Type B pancreatic cell (in vitro differentiated cells): ENCODE data around the gene RAF1. TPM values are rescaled to one million over a fixed set of nuclear protein-coding genes. Genes with fewer than 3 reads are reported as not detected.
"Not testable (repeated sequence)": the region's sequence is repeated elsewhere in the genome, so short reads cannot be mapped to it uniquely, and the experiment has no call there.

ENCODE experiments used
- DNase-seq: peaks from one replicate; pipeline ENCODE4 v3.0.0; 2021; ENCODE audit warnings: mixed read lengths; ENCODE audit not compliant: unreplicated experiment; ENCODE audit errors: extremely low spot score
- H3K27ac Mint-ChIP-seq: 2 replicates; pipeline ENCODE4 v1.8.0; 2021; ENCODE audit warnings: mild to moderate bottlenecking, mixed read lengths
- H3K27me3 Mint-ChIP-seq: 2 replicates; pipeline ENCODE4 v1.8.0; 2021; ENCODE audit warnings: mixed read lengths
- H3K36me3 Mint-ChIP-seq: 2 replicates; pipeline ENCODE4 v1.8.0; 2021; ENCODE audit warnings: mixed read lengths
- H3K4me1 Mint-ChIP-seq: one replicate; pipeline ENCODE4 v1.8.0; 2021; ENCODE audit warnings: mixed read lengths; ENCODE audit not compliant: unreplicated experiment
- H3K4me3 Mint-ChIP-seq: 2 replicates; pipeline ENCODE4 v1.8.0; 2021; ENCODE audit warnings: mild to moderate bottlenecking, mixed read lengths
- H3K9me3 Mint-ChIP-seq: 2 replicates; pipeline ENCODE4 v1.8.0; 2021; ENCODE audit warnings: mixed read lengths
- total RNA-seq: library from RNA; stranded (reverse); gene quantifications from 2 replicates; pipeline ENCODE4 v1.2.1, GENCODE V29; 2021; ENCODE audit warnings: low replicate concordance
- TF ChIP-seq, protein P1 (sequence below): fragments of 200-600 bp; sonication (generic); conservative IDR thresholded peaks from 2 replicates; pipeline ENCODE4 v1.5.0; 2021; ENCODE audit warnings: antibody characterized with exemption, mild to moderate bottlenecking

Gene RAF1
- total RNA-seq, 1 donor from 2014 or later = 92.1 TPM

DNA sequence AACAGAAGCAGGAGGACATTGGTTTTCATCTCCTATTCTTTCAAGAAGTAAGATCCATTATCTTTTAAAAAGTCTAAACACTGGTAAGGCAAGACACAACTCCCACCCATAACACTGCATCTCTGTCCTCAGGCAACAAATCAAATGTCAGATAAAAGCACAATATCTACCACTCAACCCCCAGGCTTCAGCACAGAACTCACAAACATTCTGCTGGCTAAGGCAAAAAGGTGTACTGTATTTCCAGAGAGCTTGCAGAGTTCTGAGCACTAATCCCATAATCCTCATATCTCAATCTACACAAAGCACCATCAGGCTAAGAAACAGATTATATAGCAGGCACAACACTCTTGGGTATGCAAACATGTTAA is 20.9 kb downstream of the RAF1 start:
- peaks cover 12% of the 10 kb centered on the region for H3K4me1 Mint-ChIP-seq
- H3K9me3 Mint-ChIP-seq = no peaks in the 10 kb centered on the region
- TF ChIP-seq, protein P1, sequence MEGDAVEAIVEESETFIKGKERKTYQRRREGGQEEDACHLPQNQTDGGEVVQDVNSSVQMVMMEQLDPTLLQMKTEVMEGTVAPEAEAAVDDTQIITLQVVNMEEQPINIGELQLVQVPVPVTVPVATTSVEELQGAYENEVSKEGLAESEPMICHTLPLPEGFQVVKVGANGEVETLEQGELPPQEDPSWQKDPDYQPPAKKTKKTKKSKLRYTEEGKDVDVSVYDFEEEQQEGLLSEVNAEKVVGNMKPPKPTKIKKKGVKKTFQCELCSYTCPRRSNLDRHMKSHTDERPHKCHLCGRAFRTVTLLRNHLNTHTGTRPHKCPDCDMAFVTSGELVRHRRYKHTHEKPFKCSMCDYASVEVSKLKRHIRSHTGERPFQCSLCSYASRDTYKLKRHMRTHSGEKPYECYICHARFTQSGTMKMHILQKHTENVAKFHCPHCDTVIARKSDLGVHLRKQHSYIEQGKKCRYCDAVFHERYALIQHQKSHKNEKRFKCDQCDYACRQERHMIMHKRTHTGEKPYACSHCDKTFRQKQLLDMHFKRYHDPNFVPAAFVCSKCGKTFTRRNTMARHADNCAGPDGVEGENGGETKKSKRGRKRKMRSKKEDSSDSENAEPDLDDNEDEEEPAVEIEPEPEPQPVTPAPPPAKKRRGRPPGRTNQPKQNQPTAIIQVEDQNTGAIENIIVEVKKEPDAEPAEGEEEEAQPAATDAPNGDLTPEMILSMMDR = no peak
- H3K36me3 Mint-ChIP-seq = peaks cover 5% of the 10 kb centered on the region
- no peaks in the 10 kb centered on the region for H3K27me3 Mint-ChIP-seq
- peak overlapping the region; percentile 73 for H3K27ac Mint-ChIP-seq
- DNase-seq = no peak
- H3K4me3 Mint-ChIP-seq = no peak overlapping the region

DNA sequence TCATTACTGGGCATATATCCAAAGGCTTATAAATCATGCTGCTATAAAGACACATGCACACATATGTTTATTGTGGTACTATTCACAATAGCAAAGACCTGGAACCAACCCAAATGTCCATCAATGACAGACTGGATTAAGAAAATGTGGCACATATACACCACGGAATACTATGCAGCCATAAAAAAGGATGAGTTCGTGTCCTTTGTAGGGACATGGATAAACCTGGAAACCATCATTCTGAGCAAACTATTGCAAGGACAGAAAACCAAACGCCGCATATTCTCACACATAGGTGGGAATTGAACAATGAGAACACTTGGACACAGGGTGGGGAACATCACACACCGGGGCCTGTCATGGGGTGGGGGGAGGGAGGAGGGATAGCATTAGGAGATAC is 23.1 kb downstream of the RAF1 start:
- H3K4me1 Mint-ChIP-seq = peaks cover 14% of the 10 kb centered on the region

DNA sequence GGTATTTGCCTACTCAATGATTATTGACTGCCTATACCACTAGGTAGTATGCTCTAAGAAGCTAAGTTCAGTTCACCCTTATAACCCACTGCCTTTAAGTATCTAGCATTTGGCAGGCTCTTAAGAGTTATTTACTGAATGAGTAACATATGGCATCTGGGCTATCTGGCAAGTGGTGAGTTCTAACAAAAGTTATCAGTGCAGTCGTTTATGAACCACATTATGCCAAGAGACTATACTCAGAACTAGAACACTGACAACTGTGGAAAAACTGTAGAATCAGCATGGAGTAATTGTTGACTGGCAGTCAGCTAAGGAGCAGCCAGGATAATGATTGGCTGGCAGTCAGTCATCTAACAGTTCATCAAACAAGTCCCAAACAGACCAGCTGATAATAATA is 25.8 kb downstream of the RAF1 start:
- DNase-seq = no peak
- H3K4me3 Mint-ChIP-seq = no peak overlapping the region
- H3K27ac Mint-ChIP-seq = no peak overlapping the region

More for the DNA sequence above, 23.1 kb downstream of the RAF1 start:
- H3K27ac Mint-ChIP-seq, H3K36me3 Mint-ChIP-seq, DNase-seq, H3K27me3 Mint-ChIP-seq, H3K4me3 Mint-ChIP-seq, H3K9me3 Mint-ChIP-seq: not testable (repeated sequence)

DNA sequence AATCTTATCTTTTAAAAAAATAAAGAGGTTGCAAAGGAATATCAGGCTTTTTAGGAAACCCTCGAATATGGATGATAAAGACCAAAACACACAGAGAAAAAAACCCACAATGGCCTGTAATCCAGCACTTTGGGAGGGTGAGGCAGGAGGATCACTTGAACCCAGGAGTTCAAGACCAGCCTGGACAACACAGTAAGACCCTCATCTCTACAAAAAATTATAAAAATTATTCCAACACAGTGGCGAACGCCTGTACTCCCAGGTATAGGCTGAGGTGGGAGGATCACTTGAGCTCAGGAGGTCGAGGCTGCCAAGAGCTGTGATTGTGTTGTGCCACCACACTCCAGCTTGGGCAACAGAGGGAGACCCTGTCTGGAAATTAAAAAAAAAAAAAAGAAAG is 30.8 kb downstream of the RAF1 start:
- TF ChIP-seq, protein P1 = no peak
- H3K27me3 Mint-ChIP-seq = no peaks in the 10 kb centered on the region
- H3K9me3 Mint-ChIP-seq = no peaks in the 10 kb centered on the region
- H3K27ac Mint-ChIP-seq = no peak overlapping the region
- no peak overlapping the region for H3K4me3 Mint-ChIP-seq
- DNase-seq = no peak
- H3K4me1 Mint-ChIP-seq = peaks cover 21% of the 10 kb centered on the region
- peaks cover 10% of the 10 kb centered on the region for H3K36me3 Mint-ChIP-seq

More for the DNA sequence above, 25.8 kb downstream of the RAF1 start:
- H3K27me3 Mint-ChIP-seq = no peaks in the 10 kb centered on the region
- TF ChIP-seq, protein P1 = no peak
- H3K9me3 Mint-ChIP-seq = no peaks in the 10 kb centered on the region
- peaks cover 12% of the 10 kb centered on the region for H3K4me1 Mint-ChIP-seq
- peaks cover 8% of the 10 kb centered on the region for H3K36me3 Mint-ChIP-seq

DNA sequence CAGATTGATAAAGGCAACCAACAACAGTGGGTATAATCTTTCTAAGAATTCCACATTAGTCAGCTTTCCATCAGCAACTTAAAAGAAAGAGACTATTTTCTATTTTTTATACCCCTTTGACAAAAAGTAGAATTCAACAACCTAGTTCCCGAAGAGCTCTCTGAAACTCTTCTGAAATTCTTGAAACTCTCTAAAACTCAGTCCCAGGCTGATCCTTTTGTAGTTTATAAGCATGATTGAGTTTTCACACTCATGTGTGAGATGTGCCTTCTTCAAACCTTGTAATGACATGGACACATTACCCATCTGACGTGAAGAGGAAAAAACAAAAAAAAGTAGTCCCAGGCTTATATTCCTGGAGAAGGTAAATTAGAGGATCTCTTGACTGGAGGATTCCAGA is 31.4 kb downstream of the RAF1 start:
- Mint-ChIP-seq H3K4me3 (no peak overlapping the region), H3K4me1 (peaks cover 18% of the 10 kb centered on the region), H3K27ac (no peak overlapping the region), H3K9me3 (no peaks in the 10 kb centered on the region), H3K27me3 (no peaks in the 10 kb centered on the region), H3K36me3 (peaks cover 6% of the 10 kb centered on the region)
- TF ChIP-seq, protein P1 = no peak
- no peak for DNase-seq

DNA sequence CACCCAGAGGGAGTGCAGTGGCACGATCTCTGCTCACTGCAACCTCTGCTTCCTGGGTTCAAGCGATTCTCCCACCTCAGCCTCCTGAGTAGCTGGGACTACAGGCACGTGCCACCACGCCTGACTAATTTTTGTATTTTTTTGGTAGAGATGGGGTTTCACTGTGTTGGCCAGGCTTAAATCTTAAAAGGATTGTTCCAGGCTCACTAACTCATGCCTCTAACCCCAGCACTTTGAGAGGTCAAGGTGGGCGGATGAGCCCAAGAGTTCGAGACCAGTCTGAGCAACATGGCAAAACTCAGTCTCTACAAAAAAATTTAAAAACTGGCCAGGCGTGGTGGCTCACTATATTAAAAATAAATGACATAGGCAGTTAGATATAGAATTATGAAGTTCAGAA is 33.1 kb downstream of the RAF1 start:
- H3K36me3 Mint-ChIP-seq, H3K27me3 Mint-ChIP-seq, H3K9me3 Mint-ChIP-seq, H3K4me3 Mint-ChIP-seq, H3K27ac Mint-ChIP-seq, DNase-seq: not testable (repeated sequence)
- peaks cover 21% of the 10 kb centered on the region for H3K4me1 Mint-ChIP-seq

DNA sequence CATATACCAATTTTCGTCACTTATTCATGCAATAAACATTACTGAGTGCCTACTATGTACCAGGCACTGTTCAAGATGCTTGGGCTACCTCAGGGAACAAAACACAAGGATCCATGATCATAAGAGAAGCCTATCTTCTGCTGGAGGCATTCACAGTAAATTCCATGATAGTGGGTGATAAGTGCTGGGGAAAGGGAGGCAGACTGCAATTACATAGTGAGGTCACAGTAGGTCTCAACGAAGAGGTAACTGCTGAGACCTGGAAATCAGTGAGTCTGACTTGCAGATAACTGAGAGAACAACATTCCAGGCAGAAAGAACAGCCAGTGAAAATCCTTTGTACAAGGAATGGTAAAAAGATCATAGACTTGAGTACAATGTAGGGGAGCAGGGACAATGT is 33.6 kb downstream of the RAF1 start:
- TF ChIP-seq, protein P1 = no peak
- DNase-seq = no peak
- H3K27ac Mint-ChIP-seq = peak overlapping the region; percentile 27
- peaks cover 6% of the 10 kb centered on the region for H3K36me3 Mint-ChIP-seq
- no peaks in the 10 kb centered on the region for H3K9me3 Mint-ChIP-seq
- no peak overlapping the region for H3K4me3 Mint-ChIP-seq
- no peaks in the 10 kb centered on the region for H3K27me3 Mint-ChIP-seq
- H3K4me1 Mint-ChIP-seq = peaks cover 26% of the 10 kb centered on the region
